ENCODE measurements around the gene DPH5.

DPH5 gene

DNA sequence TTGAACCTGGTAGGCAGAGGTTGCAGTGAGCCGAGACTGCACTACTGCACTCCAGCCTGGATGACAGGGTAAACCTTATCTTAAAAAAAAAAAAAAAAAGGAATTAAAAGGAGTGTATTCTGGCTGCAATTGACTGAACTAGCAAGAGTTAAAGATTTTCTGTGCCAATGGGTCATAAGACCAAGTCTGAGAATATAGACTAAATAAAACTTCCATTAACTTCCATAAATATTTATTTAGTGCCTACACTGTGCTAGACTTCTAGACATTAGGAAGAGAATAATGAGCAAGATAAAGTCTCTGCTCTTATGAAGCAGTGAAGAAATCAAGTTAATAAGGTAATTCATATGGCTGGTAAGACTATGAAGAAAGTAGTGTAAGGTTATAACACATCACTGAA is 27.2 kb downstream of the DPH5 start:
- TF ChIP-seq CTCF (IDR thresholded peaks at IDR 0.05; ENCODE audit: control insufficient read depth, insufficient read depth, low read depth, low read length, missing control alignments), result no peak
- H3K4me3 ChIP-seq (ENCODE audit: control insufficient read depth, low read depth, low read length), result no peak overlapping the region
- DNase-seq (ENCODE audit: low read depth), result no peak

DNA sequence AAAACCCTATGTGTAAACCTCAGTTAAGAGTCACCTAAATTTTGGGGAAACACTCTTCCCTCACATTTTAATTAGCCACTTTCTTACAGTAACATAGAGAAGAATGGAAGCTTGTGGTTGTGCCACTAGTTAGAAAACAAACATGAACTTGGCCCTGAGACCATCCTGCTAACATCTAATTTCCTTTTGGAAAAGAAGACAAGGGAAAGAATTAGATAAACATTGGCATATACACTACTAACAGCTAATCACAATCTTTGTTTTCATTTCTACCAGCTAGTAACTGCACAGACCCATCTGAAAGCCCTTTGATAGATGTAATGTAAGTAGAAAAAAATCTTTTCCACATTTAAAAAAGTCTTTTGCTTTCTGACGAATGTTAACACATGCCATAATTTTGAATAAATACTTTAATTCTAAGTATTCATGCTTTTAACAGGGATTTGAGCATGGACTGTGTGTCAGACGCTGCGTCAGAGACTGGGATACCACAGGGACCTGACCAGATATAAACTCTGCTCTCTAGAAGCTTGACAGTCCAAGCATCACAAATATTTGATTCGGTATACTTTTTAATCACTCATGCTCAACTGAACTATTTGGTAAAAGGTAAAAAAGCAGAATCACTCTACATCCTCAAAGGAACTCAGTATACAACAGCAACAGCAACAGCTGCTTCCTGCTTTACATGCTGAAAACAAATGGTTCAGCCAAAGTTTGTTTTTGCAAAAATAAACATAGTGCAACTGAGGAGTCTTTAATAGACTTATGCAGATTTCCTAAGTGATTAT is 30.2 kb downstream of the DPH5 start:
- no peak overlapping the region for H3K4me3 ChIP-seq (ENCODE audit: control insufficient read depth, low read depth, low read length)
- TF ChIP-seq CTCF (IDR thresholded peaks at IDR 0.05; ENCODE audit: control insufficient read depth, insufficient read depth, low read depth, low read length, missing control alignments), result no peak
- no peak for DNase-seq (ENCODE audit: low read depth)

DNA sequence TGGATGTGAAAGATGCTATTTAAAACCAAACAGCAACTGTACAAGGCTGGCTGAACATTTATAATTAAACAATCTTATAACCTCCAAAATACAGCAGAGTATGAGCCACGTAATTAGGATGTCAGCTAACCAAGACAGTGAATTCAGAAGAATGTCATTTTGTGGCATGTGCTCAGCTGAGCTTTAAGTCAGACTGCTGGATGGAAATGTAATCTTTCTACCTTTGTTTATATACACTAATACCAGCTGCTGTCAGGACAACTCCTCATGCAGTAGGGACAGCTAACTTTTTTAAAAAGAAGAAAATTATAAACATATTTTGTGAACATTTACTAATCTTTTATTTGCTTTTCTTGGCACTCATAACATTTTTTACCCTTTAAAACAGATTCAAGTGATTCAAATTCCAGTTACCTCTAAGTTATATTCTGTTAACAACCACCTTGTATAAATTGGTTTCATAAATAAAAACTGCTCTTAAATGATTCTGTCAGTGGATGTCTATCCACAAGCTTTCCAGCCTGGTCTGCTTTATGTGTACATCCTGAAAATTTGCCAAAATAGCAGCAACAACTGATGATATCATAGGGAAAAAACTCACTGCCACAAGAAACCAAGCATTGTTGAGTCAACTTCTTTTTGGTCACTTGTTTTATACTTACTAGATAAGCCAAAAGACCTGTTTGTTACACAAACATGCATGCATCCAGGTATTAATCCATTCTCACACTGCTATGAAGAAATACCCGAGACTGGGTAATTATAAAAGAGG is 36.1 kb downstream of the DPH5 start:
- peak; percentile 61 for DNase-seq (ENCODE audit: low read depth)
- no peak overlapping the region for H3K4me3 ChIP-seq (ENCODE audit: control insufficient read depth, low read depth, low read length)
- TF ChIP-seq CTCF (IDR thresholded peaks at IDR 0.05; ENCODE audit: control insufficient read depth, insufficient read depth, low read depth, low read length, missing control alignments), result no peak

DNA sequence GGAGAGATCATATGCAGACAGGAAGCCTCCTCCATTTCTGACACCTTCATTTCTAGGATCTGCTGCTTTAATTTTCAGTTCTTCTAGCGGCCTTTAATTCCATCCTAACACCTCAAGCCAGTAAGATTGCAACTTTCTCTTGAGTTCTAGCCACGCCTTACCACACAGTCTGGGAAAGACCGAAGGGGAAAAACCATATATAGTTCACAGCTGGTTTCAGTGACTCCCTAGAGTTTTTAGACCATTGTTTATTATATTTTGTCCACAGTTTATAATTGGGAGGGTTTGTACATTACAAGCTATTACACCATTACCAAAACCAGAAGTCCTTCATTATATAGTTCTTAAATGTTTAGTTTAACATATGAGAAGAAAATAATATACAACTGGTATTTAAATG is 37.5 kb downstream of the DPH5 start:
- H3K4me3 ChIP-seq (ENCODE audit: control insufficient read depth, low read depth, low read length), result no peak overlapping the region
- DNase-seq (ENCODE audit: low read depth), result no peak
- TF ChIP-seq CTCF (IDR thresholded peaks at IDR 0.05; ENCODE audit: control insufficient read depth, insufficient read depth, low read depth, low read length, missing control alignments), result no peak

DNA sequence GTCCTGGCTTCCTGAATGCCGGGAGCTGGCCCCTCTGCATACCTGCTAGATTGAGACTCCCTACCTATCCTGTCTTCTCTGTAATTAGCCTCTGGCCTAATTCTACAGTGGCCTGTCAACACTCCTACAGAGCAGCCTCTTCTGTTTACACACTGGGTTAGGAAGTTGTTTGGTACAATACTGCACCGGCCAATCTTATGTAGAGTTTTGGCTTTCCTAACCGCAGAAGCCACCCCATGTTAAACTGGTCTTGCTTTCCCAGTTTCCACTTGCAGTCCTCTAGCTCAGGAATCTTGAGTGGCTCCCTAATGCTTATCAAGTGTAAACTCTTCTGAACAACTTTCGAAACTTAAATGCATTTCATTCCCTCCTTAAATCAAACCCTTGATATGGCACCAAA is 42.8 kb downstream of the DPH5 start:
- no peak for DNase-seq (ENCODE audit: low read depth)
- TF ChIP-seq CTCF (IDR thresholded peaks at IDR 0.05; ENCODE audit: control insufficient read depth, insufficient read depth, low read depth, low read length, missing control alignments), result no peak

DNA sequence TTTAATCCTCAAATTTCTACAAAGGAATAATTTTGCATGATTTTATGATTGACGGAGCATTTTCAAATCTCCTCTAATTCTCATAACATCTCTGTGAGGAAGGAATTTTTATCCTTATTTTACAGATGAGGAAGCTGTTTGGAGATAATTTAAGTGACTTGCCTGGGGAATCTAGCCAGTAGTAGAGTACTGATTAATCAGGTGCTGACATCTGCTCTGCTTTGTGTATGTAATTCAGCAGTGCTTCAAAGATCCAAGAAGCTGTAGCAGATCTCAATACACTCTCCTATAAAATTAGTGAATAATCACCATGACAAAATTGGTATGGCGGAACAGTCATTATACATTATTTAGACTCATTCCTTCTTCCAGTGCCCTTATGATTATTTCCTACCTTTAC is 46.0 kb downstream of the DPH5 start:
- H3K4me3 ChIP-seq (ENCODE audit: control insufficient read depth, low read depth, low read length), result no peak overlapping the region
- no peak for TF ChIP-seq CTCF (IDR thresholded peaks at IDR 0.05; ENCODE audit: control insufficient read depth, insufficient read depth, low read depth, low read length, missing control alignments)
- DNase-seq (ENCODE audit: low read depth), result no peak

More for the DNA sequence above, 42.8 kb downstream of the DPH5 start:
- H3K4me3 ChIP-seq (ENCODE audit: control insufficient read depth, low read depth, low read length), result no peak overlapping the region
